Activated CD4-positive, alpha-beta T cell treated with anti-CD3 and anti-CD28 coated beads, Interleukin-2, Interleukin-4, amounts not matched to agents 100 ng/mL and 50 ng/mL, durations not matched to agents 16 hours and 8 hours (primary cell): Measurements from ENCODE around the gene FKBP15.
A peak's percentile ranks its signal among the peaks of the same experiment; 100 is the strongest.
"Not testable (repeated sequence)": the region's sequence is repeated elsewhere in the genome, so short reads cannot be mapped to it uniquely, and the experiment has no call there.

Experiments used
- DNase-seq: peaks from one replicate; pipeline ENCODE4 v3.0.0-alpha.2; 2020; ENCODE audit warnings: low spot score

FKBP15 gene

GRCh38 chr9:113178087-113178486 is 43.0 kb downstream of the FKBP15 start:
- DNase-seq: no peak

DNA sequence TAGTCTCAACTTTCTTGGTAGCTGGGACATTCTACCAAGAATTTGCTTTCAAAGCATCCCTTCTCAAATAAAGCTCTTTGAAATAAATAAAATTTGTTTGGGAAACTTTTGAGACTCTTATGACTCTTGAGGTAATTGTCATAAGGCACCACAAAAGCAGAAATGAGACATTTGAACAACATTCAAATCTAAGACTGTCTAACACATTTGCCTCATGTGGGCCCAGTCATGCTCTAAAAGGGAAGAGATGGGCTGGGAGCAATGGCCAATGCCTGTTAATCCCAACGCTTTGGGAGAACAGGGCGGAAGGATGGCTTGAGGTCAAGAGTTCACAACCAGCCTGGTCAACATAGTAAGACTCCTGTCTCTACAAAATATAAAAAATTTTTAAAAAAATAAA is 43.8 kb downstream of the FKBP15 start:
- DNase-seq: no peak

DNA sequence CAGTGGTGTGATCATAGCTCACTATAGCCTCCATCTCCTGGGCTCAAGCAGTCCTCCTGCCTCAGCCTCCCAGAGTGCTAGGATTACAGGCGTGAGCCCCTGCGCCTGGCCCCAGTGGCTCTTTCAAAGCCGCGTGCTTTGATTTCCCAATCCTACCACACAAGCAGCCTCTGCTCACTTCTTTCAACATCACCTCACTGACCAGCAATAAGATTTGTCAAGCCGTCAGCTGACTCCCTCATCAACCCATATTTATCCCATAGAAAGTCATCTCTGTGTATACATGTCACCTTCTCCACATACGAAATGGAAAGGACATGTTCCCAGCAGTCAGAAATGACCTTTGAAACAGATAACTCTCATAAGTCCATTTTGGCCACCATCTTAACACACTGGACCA is 44.3 kb downstream of the FKBP15 start:
- DNase-seq: no peak

DNA sequence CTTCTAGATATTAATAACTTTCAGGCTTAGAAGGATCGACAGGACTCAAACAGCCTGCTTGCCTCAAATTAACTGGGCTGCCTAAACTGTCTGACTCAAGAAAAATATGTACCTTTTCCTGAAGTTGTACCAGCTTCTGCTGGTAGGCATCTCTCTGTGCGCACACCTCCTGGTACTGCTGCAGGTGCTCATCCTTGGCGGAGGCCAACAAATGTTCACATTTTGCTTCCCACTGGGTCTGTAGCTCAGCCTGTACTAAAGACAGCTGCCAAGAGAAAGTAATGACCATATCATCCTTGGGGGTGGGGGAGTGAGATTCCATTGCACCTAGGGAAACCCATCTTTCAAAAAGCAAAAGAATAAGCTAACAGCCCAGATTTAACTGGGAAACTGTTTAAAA is 47.7 kb downstream of the FKBP15 start:
- DNase-seq: no peak

DNA sequence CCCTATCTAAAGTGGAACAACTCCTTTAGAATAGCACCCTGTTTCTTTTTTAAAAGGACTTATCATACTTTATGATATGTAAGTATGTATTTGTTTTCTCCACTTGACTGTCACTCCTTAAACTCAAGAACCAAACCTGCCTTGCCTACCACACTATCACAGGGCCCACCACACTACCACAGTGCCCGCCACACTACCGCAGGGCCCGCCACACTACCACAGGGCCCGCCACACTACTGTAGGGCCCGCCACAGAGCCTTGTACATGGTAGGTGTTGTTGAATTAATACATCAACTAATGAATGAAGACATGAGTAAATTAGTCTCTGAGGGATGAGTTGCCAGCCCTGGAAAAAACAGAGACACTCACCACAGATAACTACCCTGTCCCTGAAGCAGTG is 52.3 kb downstream of the FKBP15 start:
- DNase-seq: no peak

GRCh38 chr9:113166039-113166438 is 55.0 kb downstream of the FKBP15 start:
- DNase-seq: no peak

GRCh38 chr9:113164536-113165300 is 56.4 kb downstream of the FKBP15 start:
- DNase-seq: no peak

GRCh38 chr9:113163001-113163400 is 58.1 kb downstream of the FKBP15 start:
- no peak for DNase-seq

GRCh38 chr9:113160571-113160970 is 60.5 kb downstream of the FKBP15 start:
- no peak for DNase-seq

- DNase-seq: no peak
Measured at GRCh38 chr9:113158446-113158845, 62.6 kb downstream of the FKBP15 start.

DNA sequence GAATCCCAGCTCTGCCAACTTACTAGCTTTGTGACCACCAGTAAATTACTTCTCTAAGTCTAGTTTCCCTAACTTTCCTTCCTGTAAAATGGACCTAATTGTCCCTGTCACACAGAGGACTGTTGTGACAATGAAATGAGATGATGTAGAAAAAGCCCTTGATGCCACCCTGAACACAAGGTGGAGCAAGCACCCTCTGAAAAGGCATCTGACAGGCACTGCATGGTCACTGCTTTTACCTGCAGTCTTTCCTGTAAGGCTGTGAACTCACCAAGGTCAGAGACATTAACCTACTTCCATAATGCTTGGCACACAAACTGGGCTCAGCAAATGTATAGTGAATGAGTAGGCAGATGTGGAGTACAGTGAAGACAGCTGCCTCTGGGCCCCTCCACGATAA is 64.2 kb downstream of the FKBP15 start:
- no peak for DNase-seq

GRCh38 chr9:113155911-113156588 is 65.0 kb downstream of the FKBP15 start:
- peak; percentile 25 for DNase-seq

DNA sequence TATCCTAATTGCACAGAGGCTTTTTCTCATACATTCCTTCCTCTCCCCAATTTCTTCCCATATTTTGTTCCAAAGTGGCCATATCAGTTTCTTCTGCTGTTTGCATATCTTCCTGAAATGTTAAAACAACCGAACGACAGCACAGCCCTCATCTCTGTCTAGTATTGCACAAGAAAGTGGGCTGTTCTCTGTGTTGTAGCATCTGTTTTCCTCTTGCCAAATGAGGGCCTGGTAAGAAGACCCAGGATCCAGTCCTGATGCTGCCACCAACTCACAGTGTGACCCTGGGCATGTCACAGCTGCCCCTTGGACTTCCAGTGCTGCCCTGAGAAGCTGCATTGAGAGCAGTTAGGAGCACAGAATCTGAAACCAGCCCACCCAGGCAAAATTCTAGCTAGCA is 66.1 kb downstream of the FKBP15 start:
- no peak for DNase-seq

- no peak for DNase-seq
Measured at GRCh38 chr9:113154471-113154870, 66.6 kb downstream of the FKBP15 start.

DNA sequence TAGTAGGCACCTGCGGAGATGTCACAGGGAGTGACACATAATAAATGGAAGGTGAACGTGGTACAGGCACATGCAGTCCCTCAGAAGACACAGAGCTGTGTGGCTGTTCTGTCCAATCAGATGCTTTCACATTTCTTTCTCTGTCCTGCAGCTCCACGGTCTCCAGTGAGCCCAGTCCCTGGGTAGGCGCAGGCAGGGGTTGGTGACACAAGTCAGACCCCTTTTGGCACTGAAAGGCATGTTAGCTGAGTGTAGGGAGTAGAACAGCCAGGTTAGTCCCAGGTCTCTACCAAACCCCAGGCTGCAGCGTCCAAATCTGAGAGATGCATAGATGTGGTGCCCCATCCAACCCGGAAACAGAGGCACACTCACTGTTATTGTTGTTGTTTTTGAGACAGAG is 67.5 kb downstream of the FKBP15 start:
- DNase-seq: no peak

GRCh38 chr9:113152699-113153098 is 68.4 kb downstream of the FKBP15 start:
- no peak for DNase-seq

- DNase-seq: no peak
Measured at GRCh38 chr9:113151696-113152630, 69.1 kb downstream of the FKBP15 start.

DNA sequence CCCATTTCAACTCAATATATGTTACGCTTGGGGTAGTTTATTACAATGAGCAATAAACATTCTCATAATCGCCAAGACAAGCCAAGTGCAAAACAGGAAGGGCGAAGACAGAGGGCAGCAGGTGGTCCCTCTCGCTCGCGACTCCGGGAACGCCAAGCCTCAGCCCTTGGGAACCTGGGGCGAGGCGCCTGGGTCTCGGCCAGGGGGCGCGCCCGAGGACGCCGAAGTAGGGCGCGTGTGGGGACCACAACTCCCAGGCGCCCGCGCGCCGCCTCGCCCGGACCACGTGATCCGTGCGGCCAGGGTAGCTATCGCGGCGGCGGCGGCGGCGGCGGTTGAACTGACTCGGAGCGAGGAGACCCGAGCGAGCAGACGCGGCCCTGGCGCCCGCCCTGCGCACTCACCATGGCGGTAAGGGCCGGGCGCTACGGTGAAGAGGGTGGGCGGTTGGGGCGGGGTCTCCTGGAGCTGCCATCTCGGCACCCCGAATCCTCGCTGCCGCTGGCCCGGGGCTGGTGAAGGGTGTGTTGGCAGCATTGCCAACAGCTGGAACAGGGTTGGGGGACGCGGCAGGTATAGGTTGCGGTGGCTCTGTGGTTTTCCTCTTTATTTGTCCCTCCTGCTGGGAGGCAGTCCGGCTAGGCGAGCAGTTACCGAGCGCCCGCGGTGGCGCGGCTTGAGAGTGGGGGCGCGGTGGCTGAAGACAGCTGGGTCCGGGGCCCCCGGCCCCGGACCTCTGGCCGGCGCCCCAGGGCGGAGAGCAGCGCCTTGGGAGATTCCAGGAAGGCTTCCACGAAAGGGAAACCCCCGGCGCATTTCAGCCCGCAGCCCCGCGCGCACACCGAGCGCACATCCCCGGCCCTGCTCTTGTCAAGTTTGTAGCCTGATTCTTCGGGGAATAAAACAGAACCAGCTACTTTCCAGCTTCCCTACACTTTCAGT is 70.1 kb downstream of the FKBP15 start, which contains the start of gene SLC31A2:
Gene SLC31A2, plus strand, starts transcription at position 338 of the 942 bp plus-strand sequence. Its CDS starts 68 bp downstream, at position 406.
- DNase-seq: peak; percentile 86

DNA sequence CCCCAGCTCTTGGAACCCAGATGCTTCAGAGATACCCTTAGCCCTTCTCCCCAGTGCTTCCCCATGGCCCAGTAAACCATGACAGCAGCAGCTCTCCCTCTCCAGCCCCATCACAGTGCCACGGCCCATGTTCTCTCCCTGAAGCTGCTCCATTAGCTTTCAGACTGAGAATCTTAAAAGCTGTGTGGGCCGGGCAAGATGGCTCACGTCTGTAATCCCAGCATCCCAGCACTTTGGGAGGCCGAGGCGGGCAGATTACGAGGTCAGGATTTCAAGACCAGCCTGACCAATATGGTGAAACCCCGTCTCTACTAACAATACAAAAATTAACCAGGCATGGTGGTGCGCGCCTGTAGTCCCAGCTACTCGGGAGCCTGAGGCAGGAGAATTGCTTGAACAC is 71.5 kb downstream of the FKBP15 start:
- DNase-seq: not testable (repeated sequence)

DNA sequence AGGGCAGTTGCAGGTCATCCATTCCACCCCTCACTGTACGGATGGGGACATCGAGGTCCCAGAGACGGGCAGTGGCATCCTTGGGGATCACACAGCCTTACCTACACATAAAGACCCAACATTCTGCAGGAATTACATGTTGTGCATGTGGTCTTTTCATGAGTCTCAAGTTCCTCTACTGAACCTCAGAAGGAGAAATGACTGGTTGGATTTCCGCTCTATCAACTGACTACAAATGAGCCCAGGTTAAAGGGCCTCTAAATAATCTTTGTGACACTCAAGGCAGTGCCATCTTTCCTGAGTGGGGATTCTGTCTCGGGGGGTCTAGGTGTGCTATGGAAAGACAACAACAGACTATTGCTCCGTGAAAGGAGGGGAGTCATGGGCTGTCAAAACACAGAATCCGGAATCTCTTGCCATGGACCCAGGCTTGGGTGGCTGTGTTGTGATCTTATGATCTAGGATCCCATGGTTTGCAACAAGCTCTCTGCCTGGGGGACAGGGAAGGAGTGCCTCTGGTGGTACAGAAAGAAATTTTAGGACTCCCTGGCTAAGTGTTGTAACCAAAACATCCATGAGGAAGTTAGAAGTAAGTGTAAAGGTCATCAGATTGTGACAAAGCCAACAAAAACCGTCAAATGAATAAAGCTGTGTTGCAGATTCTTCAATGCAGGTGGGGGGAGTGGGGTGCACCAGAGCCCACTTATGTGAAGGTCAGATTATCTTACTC is 72.1 kb downstream of the FKBP15 start:
- DNase-seq: no peak

- DNase-seq: no peak
Measured at GRCh38 chr9:113148372-113148705, 72.7 kb downstream of the FKBP15 start.
